Pancreas (tissue), 10 donors: ENCODE measurements around the gene PPP1R26. TPM values are rescaled to one million over a fixed set of nuclear protein-coding genes. Genes with fewer than 3 reads are reported as not detected.
A peak's percentile ranks its signal among the peaks of the same experiment; 100 is the strongest.

ENCODE experiments used
- ATAC-seq, 4 donors: fragments of 200-7000 bp; cut with Tn5 transposase; one replicate each; pipeline versions ENCODE4 v1.8.0 to v1.9.1; 2020; ENCODE audit warnings: mild to moderate bottlenecking in 4 of 4, moderate library complexity in 4 of 4
- DNase-seq, 6 donors: peaks; one replicate each; pipeline ENCODE4 v3.0.0-alpha.2; 2020
- FAIRE-seq: peaks from 2 replicates; lab custom pipeline; 2012; peaks lifted over from hg19 to GRCh38; lab: Jason Lieb, UNC
- H3K27ac ChIP-seq, 4 donors: fragments of 200-600 bp; sonication (generic); 1 replicate in 3 of 4; 2 replicates in 1 of 4; pipeline versions ENCODE4 v1.5.0 to v1.8.0; 2020
- H3K27me3 ChIP-seq, 4 donors: fragments of 200-600 bp; one replicate each; pipeline ENCODE4 v1.8.0; 2021
- H3K36me3 ChIP-seq, 3 donors: fragments of 200-600 bp; sonication (generic) in 1 of 3; one replicate each; pipeline versions ENCODE4 v1.5.0 to v1.8.0; 2020 to 2021
- H3K4me1 ChIP-seq, 3 donors: fragments of 200-600 bp; one replicate each; pipeline ENCODE4 v1.8.0; 2021
- H3K4me3 ChIP-seq, 4 donors: fragments of 200-600 bp; sonication (generic) in 2 of 4; one replicate each; pipeline versions ENCODE4 v1.5.0 to v1.8.0; 2020 to 2021
- H3K9me3 ChIP-seq, 4 donors: fragments of 200-600 bp; one replicate each; pipeline ENCODE4 v1.8.0; 2021
- CTCF ChIP-seq, 4 donors: fragments of 200-600 bp; sonication (generic) in 3 of 4; IDR thresholded peaks; one replicate each; pipeline versions ENCODE4 v1.5.0 to v1.8.0; 2021; ENCODE audit warnings: antibody characterized with exemption in 4 of 4
- WGBS, 2 donors: extraction: QIAGEN DNeasy Blood & Tissue Kit; methylation state at CpG; one replicate each; pipeline ENCODE4 v1.1.7; 2013; 5-methylcytosine and 5-hydroxymethylcytosine counted together
- intact Hi-C, 3 donors: fragments of 100-400 bp; cut with DNase I; formaldehyde crosslinking; loops; one replicate each; pipeline versions ENCODE4 v1.11.1 to v1.14.2; 2022
- polyA plus RNA-seq, 2 donors: library from polyadenylated mRNA; stranded (reverse); fragments of 200-250 nt; gene quantifications; one replicate each; pipeline ENCODE4 v1.2.3, GENCODE V29; 2013
- total RNA-seq, 6 donors: library from RNA; stranded (reverse); fragmentation: NEBNext Ultra II Directional in 4 of 6; extraction: Animal tissue kit (Norgen Biotek cat#: 25700) in 4 of 6; gene quantifications; one replicate each; pipeline versions ENCODE4 v1.2.1 to v1.2.4, GENCODE V29; 2021 to 2023
- donor health status: healthy with polysubstance abuse.
- donor health status: DM: no; HTN: no; CAD: no; lungs with moderate emphysema.
- donor health status: DM: no; HTN: no; CAD: no.
- donor health status: control.
- donor health status: control.
- donor health status: Bipolar disorder and iron deficiency.
- donor health status: DM: yes; HTN: yes; CAD: no.
- donor health status: DM: no; HTN: no; CAD: no.
- donor health status: DM: no; HTN: no; CAD: no.
- donor health status: DM: yes; HTN: yes; CAD: no.

PPP1R26 gene
- total and polyA plus RNA-seq, 8 donors = 9.4 to 20.0 (median 12.4) TPM

- TF ChIP-seq CTCF (IDR thresholded peaks at IDR 0.05) = no peak
- Histone ChIP-seq H3K27me3 (no peaks in the 10 kb centered on the region), H3K36me3 (peaks cover 0 to 49% (median 22%) of the 10 kb centered on the region in 3 donors), H3K9me3 (no peaks in the 10 kb centered on the region), H3K4me1 (peaks cover 0 to 14% (median 6%) of the 10 kb centered on the region in 3 donors), H3K27ac (no peak overlapping the region), H3K4me3 (no peak overlapping the region)
- 94 to 95% methylated on average over 25 of the region's 25 CpGs for WGBS, 2 donors
- intact Hi-C loops = no loop called here
- DNase-seq (no peak), ATAC-seq (no peak), FAIRE-seq (no peak)
Observed at GRCh38 chr9:135485385-135485784, 5.8 kb downstream of the PPP1R26 start.

GRCh38 chr9:135485832-135486231, 6.2 kb downstream of the PPP1R26 start:
- no peaks in the 10 kb centered on the region for H3K27me3 ChIP-seq
- no peak overlapping the region for H3K27ac ChIP-seq
- peaks cover 0 to 11% (median 5%) of the 10 kb centered on the region in 3 donors for H3K4me1 ChIP-seq
- TF ChIP-seq CTCF (IDR thresholded peaks at IDR 0.05) = no peak
- H3K4me3 ChIP-seq = no peak overlapping the region
- no peaks in the 10 kb centered on the region for H3K9me3 ChIP-seq
- intact Hi-C loops = no loop called here
- no peak for ATAC-seq
- H3K36me3 ChIP-seq = peaks cover 0 to 49% (median 22%) of the 10 kb centered on the region in 3 donors
- peak in 1 of 6 donors; percentile 62 for DNase-seq
- no peak for FAIRE-seq
- 89 to 91% methylated on average over 21 of the region's 21 CpGs for WGBS, 2 donors

- FAIRE-seq (no peak), ATAC-seq (no peak), DNase-seq (peak in 2 of 6 donors; percentile 48 to 52)
- TF ChIP-seq CTCF (IDR thresholded peaks at IDR 0.05) = no peak
- H3K4me3 ChIP-seq = no peak overlapping the region
- H3K36me3 ChIP-seq = peaks cover 0 to 49% (median 22%) of the 10 kb centered on the region in 3 donors
- H3K9me3 ChIP-seq = no peaks in the 10 kb centered on the region
- no peaks in the 10 kb centered on the region for H3K27me3 ChIP-seq
- peaks cover 0 to 4% (median 0%) of the 10 kb centered on the region in 3 donors for H3K4me1 ChIP-seq
- intact Hi-C loops = no loop called here
- H3K27ac ChIP-seq = no peak overlapping the region
- 93 to 97% methylated on average over 31 to 33 of the region's 33 CpGs for WGBS, 2 donors
Observed at GRCh38 chr9:135486267-135487065, 6.9 kb downstream of the PPP1R26 start.

- no peak for TF ChIP-seq CTCF (IDR thresholded peaks at IDR 0.05)
- no peaks in the 10 kb centered on the region for H3K4me1 ChIP-seq
- DNase-seq (peak in 2 of 6 donors; percentile 50), ATAC-seq (no peak), FAIRE-seq (no peak)
- H3K9me3 ChIP-seq = no peaks in the 10 kb centered on the region
- H3K36me3 ChIP-seq = peaks cover 0 to 49% (median 22%) of the 10 kb centered on the region in 3 donors
- WGBS, 2 donors = 95% methylated on average over 37 to 40 of the region's 40 CpGs
- intact Hi-C loops = no loop called here
- H3K4me3 ChIP-seq = no peak overlapping the region
- no peaks in the 10 kb centered on the region for H3K27me3 ChIP-seq
- H3K27ac ChIP-seq = no peak overlapping the region
Observed at GRCh38 chr9:135487281-135488012, 7.9 kb downstream of the PPP1R26 start.
